CD14-positive monocyte (primary cell): ENCODE measurements around the gene SETD1B. TPM values are rescaled to one million over a fixed set of nuclear protein-coding genes. Genes with fewer than 3 reads are reported as not detected.
A peak's percentile ranks its signal among the peaks of the same experiment; 100 is the strongest.

Experiments
- DNase-seq, 3 donors: peaks; one replicate each; pipeline ENCODE4 v3.0.0-alpha.2; 2011 to 2022
- H2AFZ ChIP-seq: 2 replicates; pipeline ENCODE4 v1.6.0; 2012; ENCODE audit warnings: mild to moderate bottlenecking, low read depth, low read length, inconsistent platforms; ENCODE audit not compliant: insufficient read depth, poor library complexity, severe bottlenecking
- H3K27ac ChIP-seq, 2 donors: 1 replicate in 1 of 2; 2 replicates in 1 of 2; pipeline ENCODE4 v1.5.1; 2012 to 2013; ENCODE audit warnings: low read length in 2 of 2, control low read depth in 1 of 2, inconsistent platforms in 1 of 2, low read depth in 1 of 2, mild to moderate bottlenecking in 1 of 2
- H3K27me3 ChIP-seq, 2 donors: one replicate each; pipeline versions ENCODE4 v1.6.0 to v1.6.1; 2011 to 2013; ENCODE audit warnings: low read length in 2 of 2; ENCODE audit not compliant: control insufficient read depth in 2 of 2, insufficient read depth in 2 of 2
- H3K36me3 ChIP-seq, 2 donors: replicated peaks in 1 of 2; 1 replicate in 1 of 2; 2 replicates in 1 of 2; pipeline versions ENCODE4 v1.5.1 to v1.6.1; 2012 to 2013; ENCODE audit warnings: low read length in 2 of 2, control low read depth in 1 of 2, inconsistent platforms in 1 of 2, mild to moderate bottlenecking in 1 of 2; ENCODE audit not compliant: insufficient read depth in 2 of 2, control insufficient read depth in 1 of 2
- H3K4me1 ChIP-seq, 2 donors: 1 replicate in 1 of 2; 2 replicates in 1 of 2; pipeline versions ENCODE4 v1.5.1 to v1.6.1; 2012 to 2013; ENCODE audit warnings: low read length in 2 of 2, control low read depth in 1 of 2, inconsistent platforms in 1 of 2, mild to moderate bottlenecking in 1 of 2, moderate library complexity in 1 of 2; ENCODE audit not compliant: insufficient read depth in 2 of 2, control insufficient read depth in 1 of 2
- H3K4me2 ChIP-seq: replicated peaks from 2 replicates; pipeline ENCODE3; 2012; ENCODE audit warnings: low read length, moderate library complexity, mild to moderate bottlenecking; ENCODE audit not compliant: poor library complexity, severe bottlenecking; ENCODE audit errors: extremely low read depth
- H3K4me3 ChIP-seq, 3 experiments: fragments of 200-600 bp in 1 of 3; sonication (generic) in 1 of 3; replicated peaks in 1 of 3; 1 replicate in 2 of 3; 2 replicates in 1 of 3; pipeline ENCODE4 v1.5.1; 2011 to 2013; ENCODE audit warnings: low read length in 3 of 3, mild to moderate bottlenecking in 3 of 3, control low read depth in 2 of 3, low read depth in 2 of 3, inconsistent platforms in 1 of 3, moderate library complexity in 1 of 3
- H3K79me2 ChIP-seq: 2 replicates; pipeline ENCODE4 v1.6.0; 2012; ENCODE audit warnings: mild to moderate bottlenecking, control low read depth, inconsistent platforms, low read length, moderate library complexity; ENCODE audit not compliant: insufficient read depth
- H3K9ac ChIP-seq: 2 replicates; pipeline ENCODE4 v1.6.0; 2017; ENCODE audit warnings: low read length, mild to moderate bottlenecking; ENCODE audit not compliant: insufficient read depth, poor library complexity, severe bottlenecking
- H3K9me3 ChIP-seq, 2 donors: replicated peaks in 1 of 2; 1 replicate in 1 of 2; 2 replicates in 1 of 2; pipeline versions ENCODE4 v1.5.1 to v1.6.1; 2012 to 2013; ENCODE audit warnings: low read length in 2 of 2, control low read depth in 1 of 2; ENCODE audit not compliant: control insufficient read depth in 1 of 2, insufficient read depth in 1 of 2
- H4K20me1 ChIP-seq: 2 replicates; pipeline ENCODE4 v1.6.0; 2012; ENCODE audit warnings: mild to moderate bottlenecking, low read length, control low read depth, moderate library complexity; ENCODE audit not compliant: insufficient read depth
- H3K27ac Mint-ChIP-seq, 7 donors: one replicate each; pipeline ENCODE4 v1.8.0; 2020; ENCODE audit warnings: mild to moderate bottlenecking in 7 of 7, mixed read lengths in 7 of 7, moderate library complexity in 6 of 7, inconsistent platforms in 2 of 7
- H3K27me3 Mint-ChIP-seq, 3 donors: one replicate each; pipeline ENCODE4 v1.8.0; 2021 to 2022; ENCODE audit warnings: low read depth in 3 of 3, mild to moderate bottlenecking in 3 of 3, mixed read lengths in 3 of 3, moderate library complexity in 3 of 3, inconsistent platforms in 1 of 3
- H3K36me3 Mint-ChIP-seq, 2 donors: one replicate each; pipeline ENCODE4 v1.8.0; 2020; ENCODE audit warnings: mixed read lengths in 2 of 2, inconsistent platforms in 1 of 2, mild to moderate bottlenecking in 1 of 2
- H3K4me1 Mint-ChIP-seq: one replicate; pipeline ENCODE4 v1.8.0; 2020; ENCODE audit warnings: mild to moderate bottlenecking, mixed read lengths
- H3K4me3 Mint-ChIP-seq, 2 donors: one replicate each; pipeline ENCODE4 v1.8.0; 2020; ENCODE audit warnings: mild to moderate bottlenecking in 2 of 2, mixed read lengths in 2 of 2, moderate library complexity in 1 of 2
- H3K9me3 Mint-ChIP-seq, 7 donors: one replicate each; pipeline ENCODE4 v1.8.0; 2020 to 2022; ENCODE audit warnings: mixed read lengths in 7 of 7, mild to moderate bottlenecking in 6 of 7, moderate library complexity in 6 of 7, inconsistent platforms in 2 of 7
- CTCF ChIP-seq: fragments of 200-600 bp; IDR thresholded peaks from one replicate; pipeline ENCODE4 v1.8.0; 2022; ENCODE audit warnings: antibody characterized with exemption, mild to moderate bottlenecking
- WGBS: methylation state at CpG from one replicate; pipeline ENCODE4 v1.1.5; 2013; ENCODE audit warnings: missing lambda C conversion rate; ENCODE audit not compliant: insufficient coverage; 5-methylcytosine and 5-hydroxymethylcytosine counted together
- intact Hi-C, 2 donors: fragments of 100-400 bp; cut with micrococcal nuclease; formaldehyde crosslinking; loops; one replicate each; pipeline versions ENCODE4 v1.15.0 to v1.15.1; 2023
- polyA plus RNA-seq, 3 donors: library from polyadenylated mRNA; depleted of rRNA in 1 of 3; unstranded in 2 of 3; stranded (reverse) in 1 of 3; fragments of 300-500 nt in 2 of 3; fragments of >200 nt in 1 of 3; fragmentation: Illumina TruSeq in 2 of 3; gene quantifications; 1 replicate in 2 of 3; 2 replicates in 1 of 3; pipeline ENCODE4 v1.2.3, GENCODE V29; 2012 to 2021

Gene SETD1B
- polyA plus RNA-seq, 3 donors: 0.28 to 9.0 (median 0.60) TPM

- Histone ChIP-seq H4K20me1 (peaks cover 98% of the 10 kb centered on the region), H3K9ac (peak overlapping the region; percentile 60), H3K9me3 (no peaks in the 10 kb centered on the region), H3K27ac (peak overlapping the region; percentile 62 to 79), H3K36me3 (peaks cover 60 to 70% of the 10 kb centered on the region in 2 donors), H2AFZ (no peak overlapping the region), H3K27me3 (no peaks in the 10 kb centered on the region), H3K79me2 (peaks cover 97% of the 10 kb centered on the region), H3K4me2 (peak overlapping the region; percentile 100), H3K4me3 (peak overlapping the region; percentile 66 to 89 (median 67)), H3K4me1 (peaks cover 51 to 62% of the 10 kb centered on the region in 2 donors)
- peaks cover 0 to 3% (median 0%) of the 10 kb centered on the region in 3 donors for H3K27me3 Mint-ChIP-seq
- H3K4me1 Mint-ChIP-seq: peaks cover 52% of the 10 kb centered on the region
- H3K36me3 Mint-ChIP-seq: peaks cover 44 to 70% of the 10 kb centered on the region in 2 donors
- intact Hi-C loops: loop anchor here (1.0 to 5.0 kb wide), 3 partner anchors 16 to 34 kb away; no protein-coding TSS in a partner anchor
- WGBS: under 1% methylated on average over 43 of the region's 46 CpGs
- H3K9me3 Mint-ChIP-seq: peaks cover 0 to 2% (median 0%) of the 10 kb centered on the region in 7 donors
- peak overlapping the region; percentile 75 to 90 (median 79) for H3K27ac Mint-ChIP-seq
- DNase-seq: peak in 2 of 3 donors; percentile 59 to 68
- TF ChIP-seq CTCF: peak; percentile 99
- peak overlapping the region; percentile 79 to 90 for H3K4me3 Mint-ChIP-seq
Observed at GRCh38 chr12:121811434-121812319, 7.9 kb downstream of the SETD1B start.

GRCh38 chr12:121812320-121812871 is 8.6 kb downstream of the SETD1B start:
- peaks cover 98% of the 10 kb centered on the region for H4K20me1 ChIP-seq
- H3K36me3 Mint-ChIP-seq: peaks cover 50 to 70% of the 10 kb centered on the region in 2 donors
- peak overlapping the region; percentile 79 to 90 for H3K4me3 Mint-ChIP-seq
- H3K4me1 ChIP-seq: peaks cover 43 to 54% of the 10 kb centered on the region in 2 donors
- H3K4me2 ChIP-seq: peak overlapping the region; percentile 100
- H3K79me2 ChIP-seq: peaks cover 97% of the 10 kb centered on the region
- no peaks in the 10 kb centered on the region for H3K27me3 ChIP-seq
- intact Hi-C loops: loop anchor here in 1 of 2 donors (1.0 to 5.0 kb wide), 2 partner anchors 18 to 35 kb away; no protein-coding TSS in a partner anchor
- 31% methylated on average over 25 of the region's 26 CpGs for WGBS
- peaks cover 45% of the 10 kb centered on the region for H3K4me1 Mint-ChIP-seq
- peak overlapping the region; percentile 66 to 89 (median 67) for H3K4me3 ChIP-seq
- no peak overlapping the region for H2AFZ ChIP-seq
- peak; percentile 75 for TF ChIP-seq CTCF
- no peaks in the 10 kb centered on the region for H3K9me3 ChIP-seq
- H3K27ac ChIP-seq: peak overlapping the region; percentile 62 to 79
- peak overlapping the region; percentile 60 for H3K9ac ChIP-seq
- DNase-seq: no peak
- H3K9me3 Mint-ChIP-seq: peaks cover 0 to 2% (median 0%) of the 10 kb centered on the region in 7 donors
- H3K27ac Mint-ChIP-seq: peak overlapping the region; percentile 20 to 88 (median 75)
- H3K27me3 Mint-ChIP-seq: peaks cover 0 to 2% (median 0%) of the 10 kb centered on the region in 3 donors
- peaks cover 67 to 70% of the 10 kb centered on the region in 2 donors for H3K36me3 ChIP-seq
